CD4-positive, alpha-beta T cell treated with Interleukin-12 subunit alpha and Interleukin-12 subunit beta, for 1 hour (primary cell): Measurements from ENCODE around the gene CSPG5.
A peak's percentile ranks its signal among the peaks of the same experiment; 100 is the strongest.

Experiments
- DNase-seq: peaks from one replicate; pipeline ENCODE4 v3.0.0-alpha.2; 2020

CSPG5 gene, protein sequence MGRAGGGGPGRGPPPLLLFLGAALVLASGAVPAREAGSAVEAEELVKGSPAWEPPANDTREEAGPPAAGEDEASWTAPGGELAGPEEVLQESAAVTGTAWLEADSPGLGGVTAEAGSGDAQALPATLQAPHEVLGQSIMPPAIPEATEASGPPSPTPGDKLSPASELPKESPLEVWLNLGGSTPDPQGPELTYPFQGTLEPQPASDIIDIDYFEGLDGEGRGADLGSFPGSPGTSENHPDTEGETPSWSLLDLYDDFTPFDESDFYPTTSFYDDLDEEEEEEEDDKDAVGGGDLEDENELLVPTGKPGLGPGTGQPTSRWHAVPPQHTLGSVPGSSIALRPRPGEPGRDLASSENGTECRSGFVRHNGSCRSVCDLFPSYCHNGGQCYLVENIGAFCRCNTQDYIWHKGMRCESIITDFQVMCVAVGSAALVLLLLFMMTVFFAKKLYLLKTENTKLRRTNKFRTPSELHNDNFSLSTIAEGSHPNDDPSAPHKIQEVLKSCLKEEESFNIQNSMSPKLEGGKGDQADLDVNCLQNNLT

DNA sequence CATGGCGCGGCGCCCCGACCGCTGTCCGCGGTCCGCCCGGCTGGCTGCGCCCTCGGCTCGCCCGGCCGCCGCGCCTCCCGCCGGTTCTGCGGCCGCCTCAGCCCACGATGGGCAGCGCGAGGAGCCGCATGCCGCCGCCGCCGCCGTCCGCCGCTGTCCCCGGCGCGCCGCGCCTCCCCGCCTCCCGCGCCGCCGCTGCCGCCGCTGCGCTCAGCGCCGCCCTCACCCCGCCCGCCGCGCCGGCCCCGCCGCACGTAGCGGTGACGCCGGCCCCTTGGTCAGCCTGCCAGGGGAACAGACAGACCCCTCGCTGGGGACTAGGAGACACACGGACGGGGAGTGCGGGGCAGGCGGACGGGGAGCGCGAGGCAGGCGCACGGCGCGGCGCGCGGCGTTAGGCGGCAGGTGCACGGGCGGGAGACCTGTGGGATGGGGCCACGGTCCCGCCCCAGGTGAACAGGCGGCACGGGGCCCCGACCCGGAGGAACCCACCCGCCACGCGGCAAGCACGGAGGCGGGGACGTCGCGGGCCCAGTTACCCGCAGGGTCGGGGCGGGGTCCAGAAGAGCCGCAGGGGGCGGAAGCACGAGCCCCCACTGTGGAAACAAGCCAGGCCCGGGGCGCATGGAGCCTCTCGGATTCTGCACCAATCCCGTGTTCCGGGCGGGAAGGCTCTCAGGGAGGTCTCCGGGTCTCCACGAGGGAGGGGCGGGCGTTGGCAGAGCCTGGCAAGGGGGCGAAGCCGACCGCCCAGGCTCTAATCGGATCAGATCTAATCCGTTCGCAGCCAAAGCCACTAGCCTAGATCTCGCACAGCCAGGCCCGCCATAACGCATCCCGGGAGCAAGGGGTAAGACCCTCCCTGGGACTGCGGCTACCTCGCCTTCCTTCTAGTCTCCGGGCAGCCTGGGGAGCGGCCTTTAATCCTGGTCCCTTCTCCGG is at the start of gene CSPG5:
CSPG5 (minus strand) TSS at position 175 of the 942 bp plus-strand sequence; CDS start at position 3, 172 bp downstream.
- DNase-seq, result peak; percentile 36

DNA sequence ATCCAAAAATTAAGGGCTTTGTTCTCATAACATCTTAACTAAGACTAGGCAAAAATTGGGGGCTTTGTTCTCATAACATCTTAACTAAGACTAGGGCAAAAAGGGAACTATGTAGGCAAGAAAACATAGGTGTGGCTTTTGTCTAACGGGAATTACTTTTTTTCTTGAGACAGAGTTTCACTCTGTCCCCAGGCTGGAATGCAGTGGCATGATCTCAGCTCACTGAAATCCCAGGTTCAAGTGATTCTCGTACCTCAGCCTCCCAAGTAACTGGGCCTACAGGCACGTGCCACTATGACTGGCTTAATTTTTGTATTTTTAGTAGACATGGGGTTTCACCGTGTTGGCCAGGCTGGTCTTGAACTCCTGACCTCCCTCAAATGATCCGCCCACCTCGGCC is 49.8 kb upstream of the CSPG5 start:
- DNase-seq, result no peak

DNA sequence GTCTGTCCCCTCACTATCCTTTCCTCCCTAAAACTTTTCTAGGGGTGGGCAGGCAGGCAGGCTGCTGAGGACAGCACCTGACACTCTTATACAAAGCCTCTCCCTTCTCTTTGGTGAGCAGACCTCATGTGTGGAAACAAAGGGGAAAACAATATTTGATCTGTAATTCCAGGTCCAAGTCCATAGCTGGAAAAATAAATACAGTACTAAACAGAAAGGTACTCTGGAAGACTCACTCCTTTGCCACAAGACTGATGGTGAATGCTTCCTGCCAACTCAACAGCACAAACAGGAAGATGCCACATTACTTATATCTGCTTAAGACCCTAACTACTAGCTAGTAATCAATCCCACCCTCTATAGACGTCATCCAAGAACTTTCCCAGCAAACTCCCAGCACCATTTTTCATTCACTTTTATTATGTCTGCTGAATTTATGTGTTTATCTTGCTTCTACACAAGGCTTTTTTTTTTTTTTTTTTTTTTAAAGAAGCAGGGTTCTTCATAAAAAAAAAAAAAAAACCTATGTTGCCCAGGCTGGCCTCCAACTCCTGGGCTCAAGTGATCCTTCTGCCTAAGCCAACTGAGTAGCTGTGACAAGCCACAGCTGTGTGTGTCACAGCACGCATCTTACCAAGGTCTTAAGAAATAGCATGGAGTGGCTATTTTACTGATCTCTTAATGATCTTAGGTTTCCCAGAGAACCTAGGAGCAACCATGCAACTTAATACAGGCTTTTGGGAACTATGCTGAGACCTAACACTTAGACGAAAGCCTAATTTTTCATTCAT is 44.2 kb upstream of the CSPG5 start:
- no peak for DNase-seq

DNA sequence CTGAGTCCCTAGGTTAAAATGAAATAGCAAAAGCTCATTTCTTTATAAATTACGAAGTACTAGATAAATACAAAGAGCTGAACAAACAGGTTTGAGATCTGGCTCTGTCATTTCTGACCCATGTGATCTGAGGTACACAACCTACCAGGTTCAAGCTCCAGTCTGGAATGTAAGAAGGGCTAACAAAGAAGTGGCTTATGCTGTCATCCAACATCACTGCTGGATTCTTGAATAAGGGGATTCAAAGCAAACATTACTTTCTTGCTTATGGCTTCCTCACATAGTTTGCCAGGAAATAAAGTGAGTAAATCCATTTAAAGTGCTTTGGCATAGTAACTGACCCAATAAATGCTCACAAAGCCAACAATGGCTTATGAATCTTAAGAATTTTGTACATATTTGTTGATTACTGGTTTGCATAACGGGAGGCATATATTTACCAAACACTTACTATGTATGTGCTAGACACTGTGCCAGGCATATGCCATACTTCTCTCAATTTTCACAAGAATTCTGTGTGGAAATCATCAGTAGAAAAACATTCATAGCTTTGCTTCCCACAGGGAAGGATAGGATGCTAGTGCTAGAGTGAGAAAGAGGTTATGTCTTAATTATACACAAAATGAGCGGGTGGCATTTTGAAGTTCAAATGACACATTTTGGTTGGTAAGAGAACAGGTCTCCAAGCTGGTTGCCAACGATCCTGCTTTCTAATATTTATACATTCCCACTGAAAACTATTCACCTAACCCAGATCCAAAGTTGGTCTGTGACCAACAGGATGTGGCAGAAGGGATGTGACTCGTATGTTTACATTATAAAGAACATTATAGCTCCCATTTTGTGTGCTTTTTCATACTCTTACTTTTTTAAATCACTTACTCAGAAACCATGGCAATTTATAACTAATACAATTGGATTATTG is 38.7 kb upstream of the CSPG5 start:
- DNase-seq, result no peak

DNA sequence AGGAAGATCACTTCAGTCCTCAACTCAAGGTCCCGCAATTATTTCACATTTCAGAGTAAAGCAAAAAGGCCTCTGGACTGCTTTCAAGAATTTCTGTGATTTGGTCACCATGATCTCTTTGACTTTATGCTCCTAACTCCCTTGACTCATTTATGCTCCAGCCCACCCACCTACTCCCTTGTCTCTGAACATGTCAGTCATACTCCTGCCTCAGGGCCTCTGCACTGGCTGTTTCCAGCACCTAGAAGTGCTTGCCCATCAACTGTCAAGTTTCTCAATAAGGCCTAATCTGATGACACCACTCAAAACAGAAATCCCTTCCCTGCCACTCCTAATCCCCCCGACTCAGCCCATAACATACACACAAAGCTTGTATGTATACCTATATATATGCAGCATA is 36.1 kb upstream of the CSPG5 start:
- no peak for DNase-seq

DNA sequence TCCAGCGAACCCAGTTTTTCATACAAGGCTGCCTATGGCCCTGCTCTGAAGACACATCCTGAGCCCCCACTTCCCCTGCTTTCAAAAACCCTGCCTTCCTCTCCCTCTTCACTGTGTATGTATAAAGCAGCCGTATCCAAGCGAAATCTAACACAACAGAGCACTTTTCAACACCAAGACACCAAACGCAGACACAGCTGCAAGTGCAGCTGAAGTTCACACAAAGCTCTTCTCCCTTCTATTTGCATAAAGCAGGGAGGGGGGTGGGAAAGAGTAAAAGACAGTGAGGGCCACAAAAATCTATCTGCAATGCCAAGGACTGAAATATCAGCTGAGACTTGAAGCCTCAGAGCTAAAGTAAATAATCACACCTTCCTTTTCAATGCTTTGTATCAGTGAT is 35.1 kb upstream of the CSPG5 start:
- no peak for DNase-seq

DNA sequence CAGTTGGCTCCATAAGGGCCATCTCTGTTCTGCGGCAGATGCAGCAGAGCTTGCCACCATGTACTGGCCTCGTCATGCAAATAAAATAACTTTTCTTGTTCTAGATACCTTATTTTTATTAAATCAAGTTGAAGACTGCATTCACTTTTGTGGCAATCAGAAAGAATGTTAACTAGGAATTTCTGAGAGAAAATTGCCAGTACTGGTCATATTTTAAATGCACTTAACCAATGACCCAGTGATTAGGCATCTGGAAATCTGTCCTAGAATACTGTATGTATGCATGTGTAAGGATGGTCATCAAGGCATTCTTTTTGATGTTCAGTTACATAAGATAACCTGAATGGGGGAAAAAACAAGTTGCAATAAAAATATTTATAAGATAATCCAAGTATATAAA is 34.2 kb upstream of the CSPG5 start:
- DNase-seq, result no peak

DNA sequence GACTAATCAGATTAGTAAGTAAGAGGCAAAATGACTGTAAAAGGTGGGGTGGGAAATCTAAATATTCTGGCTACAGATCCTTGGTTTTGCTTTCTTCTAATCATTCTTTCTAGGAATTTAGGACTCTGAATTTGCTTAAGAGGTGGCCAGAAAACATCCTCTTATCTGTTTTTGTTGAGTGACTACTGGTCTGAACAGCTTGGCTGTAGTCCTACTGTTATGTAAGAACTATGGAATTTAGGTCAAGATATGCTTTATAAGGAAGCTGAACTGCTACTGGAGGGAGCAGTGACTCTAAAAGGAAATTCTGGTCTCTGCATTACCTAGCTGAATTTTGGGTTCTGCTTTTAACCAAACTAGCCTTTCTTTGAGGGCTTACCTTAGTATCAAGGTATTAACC is 33.5 kb upstream of the CSPG5 start:
- no peak for DNase-seq

DNA sequence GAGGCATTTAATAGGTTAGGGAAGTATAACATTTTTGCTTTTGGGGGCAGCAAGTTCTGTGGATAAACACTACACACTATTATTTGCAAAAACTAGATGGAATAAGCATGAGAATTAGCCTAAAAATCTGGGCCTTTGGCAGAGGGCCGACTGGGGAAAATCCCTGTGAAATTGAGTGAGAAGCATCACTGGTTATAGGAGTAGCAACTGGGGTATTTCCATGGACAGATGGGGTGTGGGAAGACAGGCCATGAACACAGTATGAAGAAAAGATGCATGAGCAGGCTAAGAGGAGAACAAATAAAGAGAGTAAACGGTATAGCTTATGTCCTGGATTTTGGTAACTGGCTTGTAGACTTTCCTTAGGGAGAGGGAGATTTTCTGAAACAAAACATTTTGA is 32.9 kb upstream of the CSPG5 start:
- no peak for DNase-seq

DNA sequence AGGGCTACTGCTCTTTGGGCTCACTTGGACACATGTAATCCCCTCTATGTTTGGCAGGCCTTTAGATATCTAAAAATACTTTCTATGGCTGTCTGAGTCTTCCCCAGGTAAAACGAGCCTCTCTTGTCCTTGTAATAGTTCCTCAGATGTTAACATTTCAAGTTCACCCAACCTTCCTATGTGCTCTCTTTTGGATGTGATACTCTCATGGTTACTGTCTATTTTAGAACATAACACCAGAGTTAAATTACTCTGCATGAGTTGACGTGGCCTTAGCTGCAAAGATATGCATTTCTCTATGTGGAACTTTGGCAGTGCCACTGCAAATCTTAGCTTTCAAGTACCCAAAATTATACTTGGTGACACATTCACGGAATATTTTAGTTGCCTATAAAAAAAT is 31.9 kb upstream of the CSPG5 start:
- no peak for DNase-seq

DNA sequence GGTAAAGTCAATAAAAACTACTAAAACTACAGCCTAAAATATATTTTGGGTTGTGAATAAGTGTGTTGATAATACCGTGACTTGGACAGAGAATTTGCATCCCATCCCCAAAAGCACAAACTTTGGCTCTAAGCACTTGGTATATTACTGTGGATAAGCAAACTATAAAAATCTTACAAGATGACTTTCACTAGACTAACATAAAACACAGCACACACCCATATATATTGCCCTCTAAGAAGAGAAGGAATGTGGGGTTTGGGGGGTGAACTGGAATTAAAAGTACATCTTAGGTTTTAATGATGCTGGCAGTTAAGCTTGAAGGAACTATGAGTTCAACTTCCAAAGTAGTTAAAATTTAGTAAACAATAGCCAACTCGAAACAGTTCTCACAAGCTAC is 28.7 kb upstream of the CSPG5 start:
- DNase-seq, result no peak

DNA sequence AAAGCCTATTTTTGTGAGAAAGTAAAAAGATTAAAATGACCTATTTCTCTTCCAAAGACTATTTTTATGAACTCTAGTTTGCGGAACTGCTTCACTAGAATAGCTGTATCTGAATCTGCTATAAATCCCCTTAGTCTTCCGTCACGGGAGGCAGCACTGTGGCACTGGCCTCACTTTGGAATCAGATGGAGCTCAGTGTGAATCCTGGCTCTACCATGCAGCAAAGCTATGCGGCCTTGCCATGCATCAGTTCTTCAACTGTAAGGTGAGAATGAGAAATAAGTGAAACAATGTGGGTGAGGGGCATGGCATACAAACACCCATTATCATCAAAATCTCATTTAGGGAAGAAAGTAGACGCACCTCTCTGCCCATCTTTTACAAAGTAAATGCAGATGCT is 27.5 kb upstream of the CSPG5 start:
- no peak for DNase-seq

DNA sequence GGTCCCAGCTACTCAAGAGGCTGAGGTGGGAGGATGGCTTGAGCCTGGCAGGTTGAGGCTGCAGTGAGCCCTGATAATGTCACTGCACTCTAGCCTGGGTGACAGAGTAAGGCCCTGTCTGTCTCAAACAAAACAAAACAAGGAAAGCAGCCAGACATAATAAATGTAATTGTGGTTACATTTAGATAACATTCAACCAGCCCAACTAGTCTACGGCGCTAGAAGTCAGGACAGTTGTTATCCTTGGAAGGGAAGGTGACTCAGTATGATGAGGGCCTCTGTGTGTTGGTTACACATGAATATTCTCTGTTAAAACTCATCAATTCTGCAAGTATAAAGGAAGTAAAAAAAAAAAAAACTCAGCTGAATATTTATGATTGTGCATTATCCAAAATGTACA is 27.0 kb upstream of the CSPG5 start:
- no peak for DNase-seq

DNA sequence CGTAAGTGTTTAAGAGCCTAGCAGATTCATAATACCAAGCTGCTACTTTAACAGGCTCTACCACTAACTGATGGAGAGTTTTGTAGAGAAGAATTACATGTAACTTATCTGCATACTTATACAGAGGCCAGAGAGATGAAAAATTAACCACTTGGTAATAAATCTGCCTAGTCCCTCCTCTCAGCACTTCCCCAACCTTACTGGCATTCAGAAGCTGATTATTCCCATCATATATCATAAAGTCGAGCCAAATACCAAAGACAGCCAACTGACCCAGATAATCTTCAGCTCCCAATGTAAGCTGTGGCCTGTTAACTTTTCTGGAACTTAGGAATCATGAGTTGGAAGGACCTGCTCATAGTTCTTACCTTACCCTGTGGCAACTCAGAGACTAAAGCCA is 25.5 kb upstream of the CSPG5 start:
- no peak for DNase-seq

DNA sequence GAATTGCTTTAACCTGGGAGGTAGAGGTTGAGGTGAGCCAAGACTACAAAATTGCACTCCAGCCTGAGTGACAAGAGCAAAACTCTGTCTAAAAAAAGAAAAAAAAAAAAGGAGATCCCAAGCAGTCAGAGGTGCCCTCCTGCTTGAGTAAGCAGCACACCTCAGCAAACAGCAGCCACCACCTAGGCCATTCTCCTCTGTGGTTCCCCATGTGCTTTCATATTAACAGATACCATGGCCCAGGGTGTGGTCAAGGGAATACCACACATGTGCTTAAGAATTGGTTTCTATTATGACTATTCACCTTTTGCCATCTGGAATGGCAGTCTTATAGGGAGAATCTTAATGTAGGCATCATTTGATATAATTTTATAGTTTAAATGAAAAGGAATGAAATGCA is 24.7 kb upstream of the CSPG5 start:
- no peak for DNase-seq

DNA sequence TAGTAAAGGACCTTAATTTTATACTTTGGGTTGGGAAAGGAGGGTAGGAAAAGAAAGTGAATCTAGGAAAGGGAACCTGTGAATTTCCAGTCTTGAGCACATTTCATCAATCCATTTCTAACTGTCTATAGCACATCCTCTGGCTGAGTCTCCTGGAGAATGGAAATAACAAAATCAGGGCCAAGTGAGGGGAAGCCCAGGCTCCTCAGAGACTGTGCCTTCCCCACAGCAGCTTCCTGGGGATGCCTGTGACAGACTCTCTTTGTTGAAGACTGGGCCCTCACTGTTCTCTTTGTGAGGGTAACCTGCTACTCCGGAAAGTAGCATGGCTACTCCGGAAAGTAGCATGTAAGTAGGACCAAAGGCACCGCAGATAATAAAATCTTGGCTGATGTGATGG is 22.6 kb upstream of the CSPG5 start:
- no peak for DNase-seq

DNA sequence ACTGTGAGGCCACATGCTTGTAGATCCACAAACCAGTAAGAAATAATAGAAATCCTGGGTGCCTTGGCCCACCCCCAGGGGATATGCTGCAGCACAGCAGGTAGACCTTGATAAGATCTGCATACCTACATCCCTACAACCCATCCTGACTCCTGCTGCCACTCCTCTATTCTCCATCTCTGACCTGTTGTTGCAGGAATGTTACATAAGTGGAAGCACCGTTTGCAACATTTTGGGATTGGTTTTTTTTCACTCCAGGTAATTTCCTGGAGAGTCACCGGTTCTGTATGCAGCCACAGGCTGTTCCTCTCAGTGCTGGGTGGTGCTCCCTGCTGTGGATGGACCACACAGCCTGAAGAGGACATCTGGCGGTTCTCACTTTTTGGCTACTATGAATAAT is 16.1 kb upstream of the CSPG5 start:
- no peak for DNase-seq

DNA sequence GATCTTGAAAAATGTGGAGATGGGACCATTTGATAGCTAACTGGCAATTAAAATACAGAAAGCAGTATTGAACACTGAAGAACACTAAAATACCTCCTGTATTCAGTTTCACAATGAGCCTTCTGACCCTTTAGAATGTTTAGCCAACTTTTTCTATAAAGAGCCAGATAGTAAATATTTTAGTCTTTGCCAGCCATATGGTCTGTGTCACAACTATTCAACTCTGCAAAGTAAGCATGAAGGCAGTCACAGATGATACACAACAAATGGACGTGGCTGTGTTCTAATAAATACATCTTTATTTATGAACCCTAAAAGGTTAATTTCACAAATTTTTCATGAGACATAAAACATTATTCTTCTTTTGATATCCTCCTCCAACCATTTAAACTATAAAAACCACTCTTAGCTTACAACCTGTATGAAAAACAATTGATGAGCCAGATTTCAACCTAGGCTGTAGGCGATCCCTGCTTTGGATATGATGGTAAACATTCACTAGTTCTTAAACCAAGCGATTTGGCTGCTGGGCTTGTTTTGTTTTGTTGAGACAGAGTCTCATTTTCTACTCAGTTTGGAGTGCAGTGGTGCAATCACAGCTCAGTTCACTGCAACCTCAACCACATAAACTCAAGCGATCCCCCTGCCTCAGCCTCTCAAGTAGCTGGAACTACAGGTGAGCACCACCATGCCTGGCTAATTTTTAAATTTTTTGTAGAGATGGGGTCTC is 13.6 kb upstream of the CSPG5 start:
- no peak for DNase-seq

DNA sequence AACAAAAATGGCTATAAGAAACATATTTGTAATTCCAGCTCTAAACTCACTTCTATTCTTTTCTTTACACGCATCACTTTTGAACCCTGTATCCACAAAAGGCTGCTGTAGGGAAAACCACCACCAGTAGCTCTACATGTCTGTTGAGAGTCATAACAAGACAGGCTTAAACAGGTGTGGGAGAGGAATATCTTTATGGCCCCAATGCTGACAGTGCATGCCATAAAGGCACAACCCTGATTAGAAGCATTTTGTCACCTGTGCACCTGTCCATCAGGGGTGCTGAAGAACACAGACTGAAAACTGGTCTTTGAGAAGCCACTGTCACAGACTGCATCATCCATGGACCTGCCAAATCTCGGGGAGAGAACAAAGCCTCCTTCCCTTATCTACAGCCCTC is 11.6 kb upstream of the CSPG5 start:
- no peak for DNase-seq

DNA sequence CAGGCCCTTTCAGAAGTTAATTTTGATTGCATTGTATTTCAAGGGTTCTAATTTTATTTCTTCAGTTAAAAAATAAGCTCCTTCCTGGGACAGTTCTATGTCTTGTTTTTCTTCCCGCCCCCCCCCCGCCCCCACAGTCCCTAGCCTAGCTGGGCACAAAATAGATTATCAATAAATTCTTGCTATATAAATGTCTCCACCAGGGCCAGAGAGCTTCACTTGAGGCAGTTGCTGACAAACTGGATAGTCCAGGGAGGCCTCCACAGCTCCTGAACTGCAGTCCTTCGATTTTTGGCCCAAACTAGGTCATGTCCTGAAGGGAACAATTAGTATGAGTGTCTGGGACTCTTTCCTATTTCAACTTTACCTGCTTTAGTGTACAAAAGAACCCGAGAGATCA is 9.9 kb upstream of the CSPG5 start:
- DNase-seq, result no peak

DNA sequence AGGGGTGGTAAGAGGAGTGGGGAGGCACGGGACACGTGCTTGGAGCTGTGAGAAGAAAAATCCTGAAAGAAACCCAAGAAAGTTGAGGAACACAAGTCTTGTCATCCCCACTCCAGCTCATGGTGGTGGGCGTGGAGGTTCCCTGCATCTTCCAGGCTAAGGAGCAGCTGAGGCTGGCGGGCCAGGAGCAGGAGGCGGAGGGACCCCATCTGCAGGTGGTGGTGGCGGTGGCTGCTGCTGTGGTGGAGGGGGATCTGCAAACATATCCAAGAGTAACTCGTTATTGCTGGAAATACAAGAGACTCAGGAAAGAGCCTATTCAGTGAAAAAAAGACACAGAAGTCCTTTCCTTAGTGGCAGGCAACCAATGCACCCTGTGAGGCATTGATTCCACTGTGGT is 9.4 kb upstream of the CSPG5 start:
- no peak for DNase-seq
